ENCODE data around the gene NMBR.
A peak's percentile ranks its signal among the peaks of the same experiment; 100 is the strongest.
"Not testable (repeated sequence)": the region's sequence is repeated elsewhere in the genome, so short reads cannot be mapped to it uniquely, and the experiment has no call there.

The NMBR gene

GRCh38 chr6:142155091-142155490 lies 8.2 kb upstream of the NMBR start:
- DNase-seq (ENCODE audit: low read depth, low spot score): no peak

DNA sequence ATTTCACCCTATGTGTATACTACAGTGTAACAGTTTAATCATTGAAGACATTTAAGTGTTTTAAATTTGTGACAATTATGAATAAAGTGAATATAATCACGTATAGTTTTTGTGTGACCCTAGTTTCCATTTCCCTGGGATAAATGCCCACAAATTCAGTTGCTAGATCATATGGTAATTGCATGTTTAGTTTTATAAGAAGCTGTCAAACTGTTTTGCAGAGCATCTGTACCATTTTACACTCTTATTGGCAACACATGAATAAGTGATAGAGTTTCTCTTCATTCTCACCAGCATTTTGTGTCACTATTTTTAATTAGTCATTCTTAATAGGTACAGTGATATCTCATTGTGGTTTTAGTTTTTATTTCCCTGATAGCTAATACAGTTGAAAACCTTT lies 7.4 kb upstream of the NMBR start:
- no peak for DNase-seq (ENCODE audit: low read depth, low spot score)

DNA sequence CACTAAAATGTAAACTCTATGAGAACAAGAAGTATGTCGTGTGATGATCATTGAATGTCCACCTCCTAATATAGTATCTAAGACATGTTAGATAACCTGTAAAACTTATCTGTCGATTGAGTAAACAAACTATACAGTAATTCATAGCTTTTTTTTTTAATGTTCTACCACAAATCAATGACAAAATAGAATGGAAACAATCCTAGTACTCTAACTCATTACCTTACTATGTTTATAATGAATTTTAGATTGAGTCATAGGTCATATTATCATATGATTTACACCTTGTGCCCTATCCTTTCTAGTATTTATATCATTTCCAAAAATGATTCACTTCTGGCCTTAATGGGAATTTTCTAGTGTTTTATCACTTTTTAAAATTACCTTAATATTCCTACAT lies 6.3 kb upstream of the NMBR start:
- DNase-seq (ENCODE audit: low read depth, low spot score): no peak

- no peak for DNase-seq (ENCODE audit: low read depth, low spot score)
These were observed 5.8 kb upstream of the NMBR start for GRCh38 chr6:142152746-142153145.

DNA sequence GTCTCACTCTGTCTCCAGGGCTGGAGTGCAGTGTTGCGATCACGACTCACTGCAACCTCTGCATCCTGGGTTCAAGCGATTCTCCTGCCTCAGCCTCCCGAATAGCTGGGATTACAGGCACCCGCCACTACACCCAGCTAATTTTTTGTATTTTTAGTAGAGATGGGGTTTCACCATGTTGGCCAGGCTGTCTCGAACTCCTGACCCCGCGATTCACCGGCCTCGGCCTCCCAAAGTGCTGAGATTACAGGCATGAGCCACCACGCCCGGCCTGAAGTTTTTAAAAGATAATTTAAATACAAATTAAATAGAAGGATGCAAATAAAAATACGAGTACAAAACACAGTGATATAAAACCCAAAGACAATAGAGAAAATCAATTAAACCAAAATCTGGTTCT lies 5.4 kb downstream of the NMBR start:
- DNase-seq (ENCODE audit: low read depth, low spot score): not testable (repeated sequence)

DNA sequence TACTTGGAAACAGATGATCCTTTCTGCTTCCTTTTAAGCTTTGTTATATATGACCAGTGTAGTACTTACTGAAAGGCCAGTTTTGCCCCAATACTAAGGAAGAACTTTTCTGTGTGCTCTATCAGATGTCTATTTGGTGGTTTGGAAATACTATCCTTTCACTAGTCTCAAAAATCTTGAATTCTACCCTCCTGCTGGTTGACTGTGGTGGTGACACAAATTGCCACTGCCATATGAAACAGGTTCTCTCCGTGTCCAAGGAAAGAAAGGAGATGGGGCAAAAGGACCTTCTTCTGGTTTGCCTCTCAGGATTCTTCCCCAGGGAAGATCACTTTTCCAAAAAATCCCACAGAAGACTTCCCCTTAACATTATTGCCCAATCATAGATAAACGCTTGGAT lies 8.0 kb downstream of the NMBR start:
- no peak for DNase-seq (ENCODE audit: low read depth, low spot score)

DNA sequence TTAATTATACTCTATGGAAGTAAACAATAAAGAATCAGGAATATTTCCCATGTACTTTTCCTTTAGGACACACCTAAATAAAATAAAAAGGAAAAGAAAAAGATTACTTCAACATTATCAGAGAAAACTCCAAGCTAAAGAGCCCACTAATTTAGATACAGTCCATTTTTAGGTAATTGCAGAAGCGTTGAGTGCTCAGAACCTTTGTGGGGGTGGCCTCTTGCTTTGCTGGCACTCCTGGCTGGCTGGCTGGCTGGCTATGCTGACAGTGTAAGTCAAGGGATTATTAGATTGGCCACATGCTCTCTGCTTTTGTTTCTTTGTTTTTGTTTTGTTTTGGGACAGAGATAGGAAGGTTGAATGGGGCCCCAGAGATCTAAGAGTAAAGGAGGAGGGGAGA lies 14.3 kb downstream of the NMBR start, which contains the start of gene GJE1:
GJE1 (plus strand) TSS at position 301 of the 400 bp plus-strand sequence. CDS start 234 bp downstream, outside the sequence.
- DNase-seq (ENCODE audit: low read depth, low spot score): no peak

- DNase-seq (ENCODE audit: low read depth, low spot score): no peak
These were observed 16.1 kb downstream of the NMBR start for GRCh38 chr6:142130814-142131213.

DNA sequence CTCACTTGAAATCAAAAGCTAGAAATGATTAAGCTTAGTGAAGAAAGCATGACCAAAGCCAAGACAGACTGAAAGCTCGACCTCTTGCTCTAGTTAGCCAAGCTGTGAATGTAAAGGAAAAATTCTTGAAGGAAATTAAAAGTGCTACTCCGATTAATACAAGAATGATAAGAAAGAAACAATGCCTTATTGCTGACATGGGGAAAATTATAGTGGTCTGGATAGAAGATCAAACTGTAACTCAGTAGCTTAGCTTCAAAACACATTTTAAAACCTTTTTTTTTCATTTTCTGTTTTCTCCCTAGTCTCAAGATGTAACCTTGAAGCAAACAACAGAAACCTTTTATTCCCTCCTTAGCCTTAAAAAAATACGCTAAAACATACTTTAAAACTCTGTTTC lies 25.6 kb downstream of the NMBR start:
- DNase-seq (ENCODE audit: low read depth, low spot score): no peak

DNA sequence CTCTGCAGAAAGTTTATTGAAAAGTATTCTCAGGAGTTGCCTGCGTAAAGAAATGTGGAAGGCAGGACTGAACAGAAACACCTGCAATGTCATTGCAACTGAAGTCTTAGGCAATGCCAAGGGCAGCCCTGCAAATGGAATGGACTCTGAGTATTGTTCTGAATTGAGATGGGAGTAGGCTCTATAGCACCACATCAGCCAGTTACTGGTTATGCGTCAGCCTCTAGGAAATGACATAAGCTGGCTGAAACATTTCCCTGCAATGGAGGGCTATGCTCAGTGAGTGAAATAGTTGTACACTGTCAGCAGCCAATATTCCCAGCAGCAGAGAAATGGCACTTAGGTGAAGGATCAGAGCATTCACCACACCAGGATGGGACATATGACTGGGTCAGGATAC lies 28.0 kb downstream of the NMBR start:
- no peak for DNase-seq (ENCODE audit: low read depth, low spot score)

GRCh38 chr6:142118328-142118727 lies 28.6 kb downstream of the NMBR start:
- no peak for DNase-seq (ENCODE audit: low read depth, low spot score)

- no peak for DNase-seq (ENCODE audit: low read depth, low spot score)
These were observed 29.6 kb downstream of the NMBR start for GRCh38 chr6:142117366-142117765.

GRCh38 chr6:142112451-142113061 lies 34.4 kb downstream of the NMBR start:
- peak; percentile 23 for DNase-seq (ENCODE audit: low read depth, low spot score)

- not testable (repeated sequence) for DNase-seq (ENCODE audit: low read depth, low spot score)
These were observed 36.1 kb downstream of the NMBR start for GRCh38 chr6:142110820-142111219.

DNA sequence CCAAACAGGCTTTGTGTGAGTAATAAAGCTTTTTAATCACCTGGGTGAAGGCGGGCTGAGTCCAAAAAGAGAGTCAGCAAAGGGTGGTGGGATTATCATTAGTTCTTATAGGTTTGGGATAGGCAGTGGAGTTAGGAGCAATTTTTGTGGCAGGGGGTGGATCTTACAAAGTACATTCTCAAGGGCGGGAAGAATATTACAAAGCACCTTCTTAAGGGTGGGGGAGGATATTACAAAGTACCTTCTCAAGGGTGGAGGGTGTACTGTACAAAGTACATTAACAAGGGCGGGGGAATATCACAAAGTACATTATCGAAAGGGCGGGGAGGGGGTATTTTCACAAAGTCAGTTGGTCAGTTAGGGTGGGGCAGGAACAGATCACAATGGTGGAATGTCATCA lies 42.1 kb downstream of the NMBR start:
- not testable (repeated sequence) for DNase-seq (ENCODE audit: low read depth, low spot score)

DNA sequence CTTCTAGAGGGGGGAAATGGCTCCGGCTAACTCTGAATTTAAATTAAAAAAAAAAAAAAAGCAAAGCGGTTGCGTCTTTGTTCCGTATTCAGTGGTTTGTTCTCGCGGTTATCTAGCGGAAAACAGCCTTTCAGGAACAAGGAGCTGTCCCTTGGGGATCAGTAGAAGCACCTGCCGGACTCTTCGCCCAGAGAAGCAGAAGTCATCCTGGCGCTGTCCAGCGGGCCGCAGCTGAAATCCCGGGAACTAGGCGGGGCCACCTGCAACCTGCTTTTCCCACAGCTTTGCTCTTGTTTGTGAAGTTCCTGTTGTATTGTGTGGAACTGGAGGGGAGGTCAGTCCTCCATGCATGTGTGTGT lies 58.1 kb downstream of the NMBR start:
- DNase-seq (ENCODE audit: low read depth, low spot score): no peak

GRCh38 chr6:142087950-142088857 lies 58.7 kb downstream of the NMBR start:
- DNase-seq (ENCODE audit: low read depth, low spot score): no peak

GRCh38 chr6:142079130-142079529 lies 67.8 kb downstream of the NMBR start:
- DNase-seq (ENCODE audit: low read depth, low spot score): no peak

DNA sequence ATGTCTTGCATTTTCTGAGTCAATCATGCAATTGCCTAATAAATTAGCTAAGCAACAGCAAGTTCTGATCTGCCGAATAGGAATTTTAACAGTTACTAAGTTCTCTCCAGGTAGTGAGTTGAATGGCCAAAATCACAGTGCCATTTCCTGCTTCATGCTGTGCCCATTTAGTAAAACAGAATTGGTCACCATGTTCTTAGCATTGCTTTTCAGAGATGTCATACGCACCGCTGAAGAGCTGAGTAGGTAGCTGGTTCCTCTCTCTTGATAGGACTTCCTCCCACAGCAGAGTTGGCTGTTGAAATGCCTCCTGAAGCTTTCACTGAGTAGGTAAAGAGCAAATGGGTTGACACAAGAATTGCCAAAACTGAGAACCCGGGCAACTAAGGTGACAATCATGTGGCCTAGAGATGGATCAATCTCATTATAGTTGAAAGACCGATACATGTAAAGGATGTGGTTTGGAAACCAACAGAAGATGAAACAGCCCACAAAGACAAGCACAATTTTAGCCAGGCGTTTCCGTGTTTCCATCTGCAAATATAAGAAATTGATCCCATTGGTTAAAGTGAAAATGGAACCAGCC lies 71.3 kb downstream of the NMBR start:
- DNase-seq (ENCODE audit: low read depth, low spot score): no peak

DNA sequence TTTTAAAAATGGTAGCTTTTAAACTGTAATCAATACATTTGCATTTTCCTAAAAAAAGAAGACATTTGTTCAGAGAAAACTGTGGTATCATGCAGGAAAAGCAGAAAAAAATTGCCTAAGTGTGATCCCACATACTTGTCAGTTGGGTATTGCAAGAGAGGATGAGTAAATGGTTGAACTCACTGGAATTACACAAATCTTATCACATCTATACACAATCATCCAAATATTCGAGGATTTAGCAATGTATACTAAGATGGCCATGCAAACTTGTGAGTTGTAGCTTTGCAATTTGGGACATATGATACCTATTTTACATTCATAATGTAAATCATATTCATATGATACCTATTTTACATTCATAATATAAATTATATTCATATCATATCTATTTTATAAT lies 72.4 kb downstream of the NMBR start:
- no peak for DNase-seq (ENCODE audit: low read depth, low spot score)

DNA sequence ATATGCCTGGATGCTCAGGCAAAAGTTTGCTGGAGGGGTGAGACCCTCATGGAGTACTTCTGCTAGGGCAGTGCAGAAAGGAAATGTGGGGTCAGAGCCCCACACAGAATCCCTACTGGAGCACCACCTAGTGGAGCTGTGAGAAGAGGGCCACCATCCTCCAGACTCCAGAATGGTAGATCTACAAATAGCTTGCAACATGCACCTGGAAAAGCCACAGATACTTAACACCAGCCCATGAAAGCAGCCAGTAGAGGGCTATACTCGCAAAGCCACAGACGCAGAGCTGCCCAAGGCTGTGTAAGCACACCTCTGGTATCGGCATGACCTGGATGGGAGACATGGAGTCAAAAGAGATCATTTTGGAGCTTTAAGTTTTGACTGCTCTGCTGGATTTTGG lies 74.9 kb downstream of the NMBR start:
- no peak for DNase-seq (ENCODE audit: low read depth, low spot score)

DNA sequence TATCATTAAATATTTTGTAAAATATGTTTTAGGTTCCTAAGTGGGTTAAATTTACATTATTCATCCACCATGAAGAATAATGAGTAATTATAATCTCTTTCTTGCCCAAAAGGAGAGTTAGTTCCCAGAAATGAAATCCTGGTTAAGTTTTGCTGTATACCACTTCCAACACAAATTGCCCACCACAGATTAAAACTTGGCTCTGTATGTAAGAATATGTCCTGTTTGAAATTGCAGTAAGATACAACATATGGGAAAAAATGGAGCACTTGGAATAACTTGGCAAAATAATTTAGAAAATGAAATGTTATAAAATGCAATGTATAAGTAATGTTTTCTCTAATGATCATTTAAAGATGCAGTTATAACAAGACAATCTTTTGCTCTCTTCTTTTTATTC lies 78.5 kb downstream of the NMBR start:
- no peak for DNase-seq (ENCODE audit: low read depth, low spot score)

DNA sequence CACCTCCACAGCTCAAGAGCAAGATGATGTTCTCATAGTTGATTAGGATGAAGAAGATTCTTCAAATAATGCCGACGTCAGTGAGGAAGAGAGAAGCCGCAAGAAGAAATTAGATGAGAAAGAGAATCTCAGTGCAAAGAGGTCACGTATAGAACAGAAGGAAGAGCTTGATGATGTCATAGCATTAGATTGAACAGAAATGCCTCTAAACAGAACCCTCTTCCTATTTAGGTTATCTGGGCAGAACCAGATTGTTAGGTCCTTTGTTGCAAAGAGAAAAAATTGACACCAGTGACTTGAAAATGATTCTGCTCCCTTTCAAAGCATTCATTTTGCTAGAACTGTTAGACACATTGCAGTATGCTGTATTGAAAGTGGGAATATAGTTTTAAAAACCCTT lies 84.1 kb downstream of the NMBR start:
- not testable (repeated sequence) for DNase-seq (ENCODE audit: low read depth, low spot score)

Data from activated CD4-positive, CD25-positive, alpha-beta regulatory T cell treated with anti-CD3 and anti-CD28 coated beads, Interleukin-2, amount 50 U/mL, for 16 hours (primary cell).